Measurements from ENCODE around the gene BABAM1.

The BABAM1 gene

GRCh38 chr19:17237747-17238706 lies 29.2 kb upstream of the BABAM1 start:
- H3K9ac ChIP-seq (ENCODE audit: low read depth, low read length), result no peak overlapping the region
- H3K4me1 ChIP-seq (ENCODE audit: insufficient read depth, low read length), result peaks cover 16% of the 10 kb centered on the region
- no peaks in the 10 kb centered on the region; the same call in 1 of the 2 replicates for H3K36me3 ChIP-seq (ENCODE audit: insufficient read depth, low read length)
- no peaks in the 10 kb centered on the region for H3K9me3 ChIP-seq (ENCODE audit: control insufficient read depth, insufficient read depth, low read length)

GRCh38 chr19:17240062-17240752 lies 27.0 kb upstream of the BABAM1 start:
- H3K4me1 ChIP-seq (ENCODE audit: insufficient read depth, low read length), result peaks cover 10% of the 10 kb centered on the region; the same call in 1 of the 2 replicates
- no peaks in the 10 kb centered on the region; the same call in 1 of the 2 replicates for H3K36me3 ChIP-seq (ENCODE audit: insufficient read depth, low read length)
- H3K9me3 ChIP-seq (ENCODE audit: control insufficient read depth, insufficient read depth, low read length), result no peaks in the 10 kb centered on the region
- no peak overlapping the region for H3K9ac ChIP-seq (ENCODE audit: low read depth, low read length)

- peaks cover 10% of the 10 kb centered on the region; the same call in 1 of the 2 replicates for H3K4me1 ChIP-seq (ENCODE audit: insufficient read depth, low read length)
- no peak overlapping the region for H3K9ac ChIP-seq (ENCODE audit: low read depth, low read length)
These were observed 26.3 kb upstream of the BABAM1 start for GRCh38 chr19:17240826-17241399.

GRCh38 chr19:17242431-17243208 lies 24.6 kb upstream of the BABAM1 start:
- Histone ChIP-seq H3K9me3 (ENCODE audit: control insufficient read depth, insufficient read depth, low read length) (no peaks in the 10 kb centered on the region), H3K9ac (ENCODE audit: low read depth, low read length) (no peak overlapping the region; the same call in 1 of the 2 replicates), H3K4me1 (ENCODE audit: insufficient read depth, low read length) (peaks cover 13% of the 10 kb centered on the region; the same call in 1 of the 2 replicates), H3K36me3 (ENCODE audit: insufficient read depth, low read length) (no peaks in the 10 kb centered on the region; the same call in 1 of the 2 replicates)

More at GRCh38 chr19:17240826-17241399, 26.3 kb upstream of the BABAM1 start:
- Histone ChIP-seq H3K9me3 (ENCODE audit: control insufficient read depth, insufficient read depth, low read length) (no peaks in the 10 kb centered on the region), H3K36me3 (ENCODE audit: insufficient read depth, low read length) (no peaks in the 10 kb centered on the region; the same call in 1 of the 2 replicates)

- H3K9ac ChIP-seq (ENCODE audit: low read depth, low read length), result peak overlapping the region; percentile 90
- no peaks in the 10 kb centered on the region; the same call in 1 of the 2 replicates for H3K36me3 ChIP-seq (ENCODE audit: insufficient read depth, low read length)
- H3K9me3 ChIP-seq (ENCODE audit: control insufficient read depth, insufficient read depth, low read length), result no peaks in the 10 kb centered on the region
- peaks cover 20% of the 10 kb centered on the region; the same call in 1 of the 2 replicates for H3K4me1 ChIP-seq (ENCODE audit: insufficient read depth, low read length)
These were observed 23.9 kb upstream of the BABAM1 start for GRCh38 chr19:17243211-17243829.

GRCh38 chr19:17243830-17244617 lies 23.2 kb upstream of the BABAM1 start:
- Histone ChIP-seq H3K4me1 (ENCODE audit: insufficient read depth, low read length) (peaks cover 27% of the 10 kb centered on the region; the same call in 1 of the 2 replicates), H3K36me3 (ENCODE audit: insufficient read depth, low read length) (no peaks in the 10 kb centered on the region; the same call in 1 of the 2 replicates), H3K9me3 (ENCODE audit: control insufficient read depth, insufficient read depth, low read length) (no peaks in the 10 kb centered on the region), H3K9ac (ENCODE audit: low read depth, low read length) (peak overlapping the region; percentile 90)

- Histone ChIP-seq H3K4me1 (ENCODE audit: insufficient read depth, low read length) (peaks cover 33% of the 10 kb centered on the region; the same call in 1 of the 2 replicates), H3K9ac (ENCODE audit: low read depth, low read length) (peak overlapping the region; percentile 90), H3K36me3 (ENCODE audit: insufficient read depth, low read length) (peaks cover 1% of the 10 kb centered on the region), H3K9me3 (ENCODE audit: control insufficient read depth, insufficient read depth, low read length) (no peaks in the 10 kb centered on the region)
These were observed 22.4 kb upstream of the BABAM1 start for GRCh38 chr19:17244618-17245534.

GRCh38 chr19:17245535-17245984 lies 21.7 kb upstream of the BABAM1 start, which contains the start of gene NR2F6:
Gene NR2F6 (minus strand): TSS chr19:17245919. CDS start chr19:17245220, 699 bp downstream.
- peaks cover 3% of the 10 kb centered on the region for H3K36me3 ChIP-seq (ENCODE audit: insufficient read depth, low read length)
- peak within 1 kb of the TSS; percentile 90 for H3K9ac ChIP-seq (ENCODE audit: low read depth, low read length)
- H3K9me3 ChIP-seq (ENCODE audit: control insufficient read depth, insufficient read depth, low read length), result no peaks in the 10 kb centered on the region
- peaks cover 33% of the 10 kb centered on the region; the same call in 1 of the 2 replicates for H3K4me1 ChIP-seq (ENCODE audit: insufficient read depth, low read length)

- peaks cover 3% of the 10 kb centered on the region; the same call in 1 of the 2 replicates for H3K36me3 ChIP-seq (ENCODE audit: insufficient read depth, low read length)
- peaks cover 33% of the 10 kb centered on the region; the same call in 1 of the 2 replicates for H3K4me1 ChIP-seq (ENCODE audit: insufficient read depth, low read length)
- H3K9me3 ChIP-seq (ENCODE audit: control insufficient read depth, insufficient read depth, low read length), result no peaks in the 10 kb centered on the region
- H3K9ac ChIP-seq (ENCODE audit: low read depth, low read length), result peak overlapping the region; percentile 81
These were observed 20.4 kb upstream of the BABAM1 start for GRCh38 chr19:17246681-17247425.

GRCh38 chr19:17248011-17248776 lies 19.0 kb upstream of the BABAM1 start:
- H3K36me3 ChIP-seq (ENCODE audit: insufficient read depth, low read length), result peaks cover 3% of the 10 kb centered on the region; the same call in 1 of the 2 replicates
- H3K9ac ChIP-seq (ENCODE audit: low read depth, low read length), result peak overlapping the region; percentile 18
- peaks cover 30% of the 10 kb centered on the region; the same call in 1 of the 2 replicates for H3K4me1 ChIP-seq (ENCODE audit: insufficient read depth, low read length)
- no peaks in the 10 kb centered on the region for H3K9me3 ChIP-seq (ENCODE audit: control insufficient read depth, insufficient read depth, low read length)

Measured in ES-I3 (cell line).